NCI-H82 treated with DMSO at 0.1 percent for 48 hours (cell line): ENCODE data around the gene PLEKHM1.
"Not testable (repeated sequence)": the region's sequence is repeated elsewhere in the genome, so short reads cannot be mapped to it uniquely, and the experiment has no call there.

Experiments used
- DNase-seq: peaks from one replicate; lab custom pipeline; 2025; ENCODE audit not compliant: unreplicated experiment; lab: John Stamatoyannopoulos, UW

Gene PLEKHM1

GRCh38 chr17:45461524-45462327 lies 28.8 kb downstream of the PLEKHM1 start:
- DNase-seq, result not testable (repeated sequence)

GRCh38 chr17:45460422-45460821 lies 30.1 kb downstream of the PLEKHM1 start:
- DNase-seq, result not testable (repeated sequence)

- not testable (repeated sequence) for DNase-seq
These were observed 36.2 kb downstream of the PLEKHM1 start for GRCh38 chr17:45454341-45454740.

GRCh38 chr17:45453731-45454130 lies 36.8 kb downstream of the PLEKHM1 start:
- not testable (repeated sequence) for DNase-seq

GRCh38 chr17:45453225-45453534 lies 37.3 kb downstream of the PLEKHM1 start:
- DNase-seq, result not testable (repeated sequence)

- not testable (repeated sequence) for DNase-seq
These were observed 37.9 kb downstream of the PLEKHM1 start for GRCh38 chr17:45452329-45453224.

- not testable (repeated sequence) for DNase-seq
These were observed 38.9 kb downstream of the PLEKHM1 start for GRCh38 chr17:45451660-45452059.

- DNase-seq, result no peak
These were observed 39.4 kb downstream of the PLEKHM1 start for GRCh38 chr17:45451131-45451530.

- DNase-seq, result not testable (repeated sequence)
These were observed 40.7 kb downstream of the PLEKHM1 start for GRCh38 chr17:45449708-45450329.

- not testable (repeated sequence) for DNase-seq
These were observed 41.3 kb downstream of the PLEKHM1 start for GRCh38 chr17:45449260-45449659.

- DNase-seq, result not testable (repeated sequence)
These were observed 42.0 kb downstream of the PLEKHM1 start for GRCh38 chr17:45448483-45448882.

GRCh38 chr17:45448066-45448465 lies 42.5 kb downstream of the PLEKHM1 start:
- DNase-seq, result not testable (repeated sequence)

GRCh38 chr17:45447650-45448049 lies 42.9 kb downstream of the PLEKHM1 start:
- not testable (repeated sequence) for DNase-seq

GRCh38 chr17:45446872-45447625 lies 43.5 kb downstream of the PLEKHM1 start:
- not testable (repeated sequence) for DNase-seq

- DNase-seq, result not testable (repeated sequence)
These were observed 44.4 kb downstream of the PLEKHM1 start for GRCh38 chr17:45445901-45446743.

GRCh38 chr17:45444856-45445820 lies 45.4 kb downstream of the PLEKHM1 start:
- DNase-seq, result not testable (repeated sequence)

GRCh38 chr17:45444301-45444700 lies 46.2 kb downstream of the PLEKHM1 start:
- DNase-seq, result not testable (repeated sequence)
